ENCODE data around the gene IL25. TPM values are rescaled to one million over a fixed set of nuclear protein-coding genes. Genes with fewer than 3 reads are reported as not detected.

Gene IL25
- total and polyA plus RNA-seq, 9 donors: not detected

GRCh38 chr14:23344481-23344880, 28.1 kb upstream of the IL25 start:
- Histone ChIP-seq H3K27ac (no peak overlapping the region), H3K27me3 (no peaks in the 10 kb centered on the region), H3K4me1 (ENCODE audit: insufficient read depth) (no peaks in the 10 kb centered on the region), H3K36me3 (no peaks in the 10 kb centered on the region), H3K9me3 (no peaks in the 10 kb centered on the region), H3K4me3 (no peak overlapping the region)
- 53 to 57% (median 56%) methylated on average over 3 of the region's 3 CpGs for WGBS, 3 donors
- no peak for DNase-seq
- TF ChIP-seq, protein P1, sequence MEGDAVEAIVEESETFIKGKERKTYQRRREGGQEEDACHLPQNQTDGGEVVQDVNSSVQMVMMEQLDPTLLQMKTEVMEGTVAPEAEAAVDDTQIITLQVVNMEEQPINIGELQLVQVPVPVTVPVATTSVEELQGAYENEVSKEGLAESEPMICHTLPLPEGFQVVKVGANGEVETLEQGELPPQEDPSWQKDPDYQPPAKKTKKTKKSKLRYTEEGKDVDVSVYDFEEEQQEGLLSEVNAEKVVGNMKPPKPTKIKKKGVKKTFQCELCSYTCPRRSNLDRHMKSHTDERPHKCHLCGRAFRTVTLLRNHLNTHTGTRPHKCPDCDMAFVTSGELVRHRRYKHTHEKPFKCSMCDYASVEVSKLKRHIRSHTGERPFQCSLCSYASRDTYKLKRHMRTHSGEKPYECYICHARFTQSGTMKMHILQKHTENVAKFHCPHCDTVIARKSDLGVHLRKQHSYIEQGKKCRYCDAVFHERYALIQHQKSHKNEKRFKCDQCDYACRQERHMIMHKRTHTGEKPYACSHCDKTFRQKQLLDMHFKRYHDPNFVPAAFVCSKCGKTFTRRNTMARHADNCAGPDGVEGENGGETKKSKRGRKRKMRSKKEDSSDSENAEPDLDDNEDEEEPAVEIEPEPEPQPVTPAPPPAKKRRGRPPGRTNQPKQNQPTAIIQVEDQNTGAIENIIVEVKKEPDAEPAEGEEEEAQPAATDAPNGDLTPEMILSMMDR (IDR thresholded peaks at IDR 0.05): no peak
- TF ChIP-seq EP300 (IDR thresholded peaks at IDR 0.05) (no peak), POLR2A (IDR thresholded peaks at IDR 0.05) (no peak)
- intact Hi-C loops (cut with DNase I): no loop called here

GRCh38 chr14:23345987-23346692, 26.5 kb upstream of the IL25 start:
- intact Hi-C loops (cut with DNase I): no loop called here
- DNase-seq: no peak
- H3K4me3 ChIP-seq: no peak overlapping the region

DNA sequence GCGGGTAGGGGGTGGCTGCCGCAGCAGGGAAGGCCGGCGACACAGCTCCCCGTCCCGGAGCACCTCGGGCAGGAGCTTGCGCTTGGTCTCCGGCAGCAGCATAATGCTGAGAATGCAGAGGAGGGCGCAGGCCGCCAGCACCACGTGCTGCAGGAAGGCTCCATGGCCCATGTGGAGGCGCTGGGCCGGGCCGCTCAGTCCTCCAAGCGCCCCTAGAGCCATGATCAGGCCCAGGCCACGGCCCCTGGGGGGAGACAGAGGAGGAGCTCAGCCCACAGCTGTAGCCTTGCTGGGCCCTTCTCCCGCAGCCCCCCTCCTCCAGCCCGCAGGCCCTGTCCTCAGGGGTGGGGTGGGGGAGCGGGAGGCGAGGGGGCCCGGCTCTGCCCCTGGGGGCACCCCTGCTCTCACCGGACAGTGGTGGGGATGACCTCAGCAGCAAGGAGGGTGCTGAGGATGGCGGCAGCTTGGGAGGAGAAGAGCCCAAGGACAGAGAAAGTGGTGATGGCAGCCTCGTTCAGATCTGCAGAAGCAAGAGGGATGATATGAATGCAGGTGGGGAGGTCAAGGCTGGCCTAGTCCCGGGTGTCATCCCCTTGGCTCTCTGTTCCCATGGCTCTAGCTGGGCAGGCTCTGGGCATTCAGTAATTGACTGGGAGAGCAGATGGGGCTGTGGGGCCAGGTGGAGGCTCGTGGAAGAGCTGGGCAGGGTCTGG, 25.8 kb upstream of the IL25 start:
- Histone ChIP-seq H3K4me1 (ENCODE audit: insufficient read depth) (peaks cover 2% of the 10 kb centered on the region), H3K9me3 (no peaks in the 10 kb centered on the region), H3K4me3 (no peak overlapping the region), H3K36me3 (no peaks in the 10 kb centered on the region), H3K27ac (no peak overlapping the region), H3K27me3 (no peaks in the 10 kb centered on the region)
- 74 to 80% (median 76%) methylated on average over 21 to 27 of the region's 27 CpGs for WGBS, 3 donors
- no peak for DNase-seq
- intact Hi-C loops (cut with DNase I): no loop called here
- TF ChIP-seq, protein P1 (IDR thresholded peaks at IDR 0.05): no peak
- TF ChIP-seq POLR2A (IDR thresholded peaks at IDR 0.05): no peak
- TF ChIP-seq EP300 (IDR thresholded peaks at IDR 0.05): no peak

More at GRCh38 chr14:23345987-23346692, 26.5 kb upstream of the IL25 start:
- H3K27me3 ChIP-seq: no peaks in the 10 kb centered on the region
- no peaks in the 10 kb centered on the region for H3K36me3 ChIP-seq
- H3K9me3 ChIP-seq: no peaks in the 10 kb centered on the region
- H3K4me1 ChIP-seq (ENCODE audit: insufficient read depth): no peaks in the 10 kb centered on the region
- no peak overlapping the region for H3K27ac ChIP-seq
- WGBS, 3 donors: 71 to 80% (median 75%) methylated on average over 11 to 13 of the region's 13 CpGs
- TF ChIP-seq, protein P1 (IDR thresholded peaks at IDR 0.05): no peak
- no peak for TF ChIP-seq POLR2A (IDR thresholded peaks at IDR 0.05)
- TF ChIP-seq EP300 (IDR thresholded peaks at IDR 0.05): no peak

DNA sequence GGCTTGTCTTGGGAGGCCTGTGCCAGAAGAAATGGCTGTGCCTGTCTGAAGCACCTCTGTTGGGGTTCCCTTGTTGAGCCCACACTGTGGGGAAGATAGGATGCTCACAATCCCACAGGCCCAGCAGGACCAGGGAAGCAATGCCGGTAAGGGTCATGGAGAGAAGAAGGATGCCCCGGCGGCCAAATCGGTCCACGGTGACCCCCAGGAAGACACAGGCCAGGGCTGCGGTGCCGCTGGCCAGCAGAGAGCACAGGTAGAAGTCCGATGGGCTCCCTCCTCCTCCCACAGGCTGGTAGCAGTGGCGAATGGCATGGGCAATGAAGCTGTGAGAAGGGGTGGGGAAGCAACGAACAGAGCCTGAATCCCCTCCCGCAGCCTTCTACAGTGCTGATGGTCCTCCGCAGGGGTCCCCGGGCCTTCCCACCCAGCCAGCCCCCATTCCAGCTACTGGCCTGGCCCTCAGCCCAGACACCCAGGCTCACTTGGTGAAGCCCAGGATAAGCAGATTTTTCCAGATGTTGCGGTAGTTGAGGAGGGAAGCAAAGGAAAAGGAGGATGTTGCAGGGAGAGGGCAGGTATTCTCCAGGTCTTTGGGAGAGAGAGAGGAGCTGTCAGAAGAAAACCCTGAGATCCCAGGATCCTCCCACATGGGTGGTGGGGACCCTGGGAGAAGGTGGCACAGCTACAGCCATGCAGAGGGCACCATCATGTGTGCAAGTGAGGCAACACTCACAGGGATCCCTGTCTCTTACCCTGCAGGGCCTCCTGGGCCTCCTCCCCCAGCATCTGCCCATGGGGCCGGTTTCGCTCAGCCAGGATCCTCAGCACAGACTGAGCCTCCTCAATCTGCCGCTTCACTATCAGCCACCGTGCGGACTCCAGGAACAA, 25.0 kb upstream of the IL25 start:
- TF ChIP-seq EP300 (IDR thresholded peaks at IDR 0.05): no peak
- intact Hi-C loops (cut with DNase I): no loop called here
- WGBS, 3 donors: 91 to 93% (median 92%) methylated on average over 19 of the region's 19 CpGs
- no peak overlapping the region for H3K4me3 ChIP-seq
- no peak overlapping the region for H3K27ac ChIP-seq
- no peaks in the 10 kb centered on the region for H3K27me3 ChIP-seq
- no peaks in the 10 kb centered on the region for H3K36me3 ChIP-seq
- H3K9me3 ChIP-seq: no peaks in the 10 kb centered on the region
- no peak for DNase-seq
- H3K4me1 ChIP-seq (ENCODE audit: insufficient read depth): peaks cover 4% of the 10 kb centered on the region

All from ovary (tissue), 9 donors.